Breast epithelium (tissue), 4 donors: ENCODE data around the gene ZNF169. TPM values are rescaled to one million over a fixed set of nuclear protein-coding genes. Genes with fewer than 3 reads are reported as not detected.
"Not testable (repeated sequence)": the region's sequence is repeated elsewhere in the genome, so short reads cannot be mapped to it uniquely, and the experiment has no call there.

ENCODE experiments used
- DNase-seq, 2 donors: peaks; one replicate each; pipeline ENCODE4 v3.0.0-alpha.2; 2019; ENCODE audit warnings: low spot score in 2 of 2
- H3K27ac ChIP-seq, 2 donors: fragments of 200-600 bp; sonication (generic) in 1 of 2; one replicate each; pipeline ENCODE4 v1.5.1; 2016 to 2019; ENCODE audit warnings: mild to moderate bottlenecking in 1 of 2
- H3K27me3 ChIP-seq, 2 donors: fragments of 200-600 bp; sonication (generic) in 1 of 2; one replicate each; pipeline versions ENCODE4 v1.5.1 to v1.6.0; 2017 to 2019; ENCODE audit warnings: control low read depth in 1 of 2, mild to moderate bottlenecking in 1 of 2
- H3K36me3 ChIP-seq: fragments of 200-600 bp; one replicate; pipeline ENCODE4 v1.5.1; 2019
- H3K4me1 ChIP-seq, 2 donors: fragments of 200-600 bp; sonication (generic); one replicate each; pipeline ENCODE4 v1.5.1; 2016 to 2019; ENCODE audit warnings: control low read depth in 1 of 2
- H3K4me3 ChIP-seq, 3 donors: fragments of 200-600 bp; sonication (generic); 1 replicate in 2 of 3; 2 replicates in 1 of 3; pipeline ENCODE4 v1.5.1; 2016 to 2019; ENCODE audit warnings: mild to moderate bottlenecking in 3 of 3, moderate library complexity in 2 of 3
- H3K9me3 ChIP-seq, 2 donors: fragments of 200-600 bp; sonication (generic) in 1 of 2; one replicate each; pipeline ENCODE4 v1.5.1; 2016 to 2019; ENCODE audit warnings: control low read depth in 1 of 2
- POLR2A ChIP-seq: fragments of 450-650 bp; IDR thresholded peaks from one replicate; pipeline ENCODE4 v1.6.1; 2016; ENCODE audit warnings: antibody characterized with exemption, mild to moderate bottlenecking, moderate library complexity
- POLR2AphosphoS5 ChIP-seq, 3 donors: sonication (generic); formaldehyde crosslinking; IDR thresholded peaks; one replicate each; pipeline ENCODE4 v1.6.1; 2017; ENCODE audit warnings: antibody characterized with exemption in 3 of 3
- intact Hi-C: fragments of 100-400 bp; cut with DNase I; formaldehyde crosslinking; loops from one replicate; pipeline ENCODE4 v1.15.1; 2023; ENCODE audit warnings: low total_unique reads
- total RNA-seq, 3 donors: library from RNA; depleted of rRNA; stranded (reverse); fragments of >200 nt; gene quantifications; one replicate each; pipeline ENCODE4 v1.1.0, GENCODE V29; 2016
- TF ChIP-seq, protein P1 (sequence below), 3 donors: fragments of 450-650 bp; IDR thresholded peaks; one replicate each; pipeline ENCODE4 v1.5.1; 2016 to 2017; ENCODE audit warnings: antibody characterized with exemption in 3 of 3, mild to moderate bottlenecking in 3 of 3, moderate library complexity in 3 of 3

The ZNF169 gene
- total RNA-seq, 3 donors from 2014 or later = 12.6 to 21.6 (median 15.2) TPM

- Histone ChIP-seq H3K36me3 (no peaks in the 10 kb centered on the region), H3K9me3 (no peaks in the 10 kb centered on the region), H3K4me3 (no peak overlapping the region), H3K27ac (no peak overlapping the region), H3K27me3 (no peaks in the 10 kb centered on the region), H3K4me1 (no peaks in the 10 kb centered on the region)
- intact Hi-C loops = no loop called here
- TF ChIP-seq POLR2A = no peak
- TF ChIP-seq, protein P1, sequence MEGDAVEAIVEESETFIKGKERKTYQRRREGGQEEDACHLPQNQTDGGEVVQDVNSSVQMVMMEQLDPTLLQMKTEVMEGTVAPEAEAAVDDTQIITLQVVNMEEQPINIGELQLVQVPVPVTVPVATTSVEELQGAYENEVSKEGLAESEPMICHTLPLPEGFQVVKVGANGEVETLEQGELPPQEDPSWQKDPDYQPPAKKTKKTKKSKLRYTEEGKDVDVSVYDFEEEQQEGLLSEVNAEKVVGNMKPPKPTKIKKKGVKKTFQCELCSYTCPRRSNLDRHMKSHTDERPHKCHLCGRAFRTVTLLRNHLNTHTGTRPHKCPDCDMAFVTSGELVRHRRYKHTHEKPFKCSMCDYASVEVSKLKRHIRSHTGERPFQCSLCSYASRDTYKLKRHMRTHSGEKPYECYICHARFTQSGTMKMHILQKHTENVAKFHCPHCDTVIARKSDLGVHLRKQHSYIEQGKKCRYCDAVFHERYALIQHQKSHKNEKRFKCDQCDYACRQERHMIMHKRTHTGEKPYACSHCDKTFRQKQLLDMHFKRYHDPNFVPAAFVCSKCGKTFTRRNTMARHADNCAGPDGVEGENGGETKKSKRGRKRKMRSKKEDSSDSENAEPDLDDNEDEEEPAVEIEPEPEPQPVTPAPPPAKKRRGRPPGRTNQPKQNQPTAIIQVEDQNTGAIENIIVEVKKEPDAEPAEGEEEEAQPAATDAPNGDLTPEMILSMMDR (IDR thresholded peaks at IDR 0.05) = no peak
- no peak for DNase-seq
Measured at GRCh38 chr9:94256007-94256406, 3.1 kb upstream of the ZNF169 start.

GRCh38 chr9:94265626-94266402 lies 6.7 kb downstream of the ZNF169 start:
- H3K4me1 ChIP-seq, DNase-seq, H3K27ac ChIP-seq, intact Hi-C loops, H3K36me3 ChIP-seq, H3K4me3 ChIP-seq, H3K27me3 ChIP-seq: not testable (repeated sequence)
- peaks cover 0 to 16% of the 10 kb centered on the region in 2 donors for H3K9me3 ChIP-seq

- TF ChIP-seq, protein P1 (IDR thresholded peaks at IDR 0.05) = no peak
- TF ChIP-seq POLR2AphosphoS5 (IDR thresholded peaks at IDR 0.05) (no peak), POLR2A (no peak)
Measured at GRCh38 chr9:94269264-94269663, 10.2 kb downstream of the ZNF169 start.

DNA sequence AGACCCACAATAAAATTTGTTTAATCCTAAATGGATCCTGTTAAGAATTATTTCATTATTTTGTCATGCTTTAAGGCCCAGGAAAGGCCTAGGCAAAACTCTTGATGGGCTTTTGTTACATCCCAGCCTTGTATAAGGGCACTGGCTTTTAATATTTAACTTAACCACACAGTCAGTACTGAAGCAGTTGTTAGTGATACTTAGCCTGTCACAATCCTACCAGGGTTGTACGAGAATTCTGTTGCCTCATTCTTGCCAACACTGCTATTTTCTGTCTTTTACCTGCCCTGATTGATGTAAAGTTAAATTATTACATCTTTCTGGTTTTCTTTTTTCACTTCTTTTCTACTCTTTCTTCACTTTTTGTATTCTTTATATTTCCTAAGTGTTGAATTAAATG lies 10.9 kb downstream of the ZNF169 start:
- Histone ChIP-seq H3K36me3 (no peaks in the 10 kb centered on the region), H3K4me3 (no peak overlapping the region), H3K27ac (no peak overlapping the region), H3K9me3 (peaks cover 0 to 16% of the 10 kb centered on the region in 2 donors), H3K4me1 (no peaks in the 10 kb centered on the region), H3K27me3 (no peaks in the 10 kb centered on the region)
- DNase-seq = no peak
- intact Hi-C loops = no loop called here
- no peak for TF ChIP-seq POLR2AphosphoS5 (IDR thresholded peaks at IDR 0.05)
- TF ChIP-seq, protein P1 (IDR thresholded peaks at IDR 0.05) = no peak
- TF ChIP-seq POLR2A = no peak

More at GRCh38 chr9:94269264-94269663, 10.2 kb downstream of the ZNF169 start:
- DNase-seq = no peak
- Histone ChIP-seq H3K36me3 (no peaks in the 10 kb centered on the region), H3K4me1 (no peaks in the 10 kb centered on the region), H3K27me3 (no peaks in the 10 kb centered on the region), H3K9me3 (peaks cover 0 to 16% of the 10 kb centered on the region in 2 donors), H3K27ac (no peak overlapping the region), H3K4me3 (no peak overlapping the region)
- intact Hi-C loops = no loop called here

DNA sequence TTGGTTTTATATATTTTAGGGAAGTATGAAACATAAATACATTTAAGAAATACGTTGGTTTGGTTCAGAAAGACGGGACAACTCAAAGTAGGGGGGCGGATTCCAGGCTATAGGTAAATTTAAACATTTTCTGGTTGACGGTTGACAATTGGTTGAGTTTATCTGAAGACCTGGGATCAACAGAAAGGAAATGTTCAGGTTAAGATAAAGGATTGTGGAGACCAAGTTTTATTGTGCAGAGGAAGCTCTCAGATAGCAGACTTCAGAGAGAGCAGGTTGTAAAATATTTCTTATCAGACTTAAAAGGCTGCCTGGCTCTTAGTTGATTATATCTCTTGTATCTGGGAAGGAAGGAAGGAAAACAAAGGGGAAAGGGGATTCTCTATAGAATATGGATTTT lies 17.9 kb downstream of the ZNF169 start:
- H3K36me3 ChIP-seq, DNase-seq, H3K9me3 ChIP-seq, H3K27ac ChIP-seq, intact Hi-C loops, H3K27me3 ChIP-seq, H3K4me1 ChIP-seq, H3K4me3 ChIP-seq: not testable (repeated sequence)

GRCh38 chr9:94277885-94278536 lies 18.9 kb downstream of the ZNF169 start:
- no peak for DNase-seq
- Histone ChIP-seq H3K27ac (no peak overlapping the region), H3K4me1 (no peaks in the 10 kb centered on the region), H3K27me3 (no peaks in the 10 kb centered on the region), H3K4me3 (no peak overlapping the region), H3K36me3 (no peaks in the 10 kb centered on the region), H3K9me3 (no peaks in the 10 kb centered on the region)
- intact Hi-C loops = no loop called here
- TF ChIP-seq POLR2AphosphoS5 (IDR thresholded peaks at IDR 0.05) = no peak
- no peak for TF ChIP-seq POLR2A
- TF ChIP-seq, protein P1 (IDR thresholded peaks at IDR 0.05) = no peak
